T47D (cell line): Measurements from ENCODE around the gene UGT1A5.

Experiments
- DNase-seq, 2 experiments: peaks; one replicate each; pipeline versions ENCODE4 v3.0.0 to v3.0.0-alpha.2; 2011 to 2012; ENCODE audit warnings: low read depth in 1 of 2, low spot score in 1 of 2
- JUND ChIP-seq: IDR thresholded peaks from 2 replicates; pipeline ENCODE4 v1.6.1; 2012; ENCODE audit warnings: low read depth
- in situ Hi-C: cut with HindIII; loops from 2 replicates; pipeline ENCODE4 v1.10.0; 2016; ENCODE audit warnings: low sequenced_read_pairs, low pct_unique_long_range_greater_than_20kb

UGT1A5 gene

DNA sequence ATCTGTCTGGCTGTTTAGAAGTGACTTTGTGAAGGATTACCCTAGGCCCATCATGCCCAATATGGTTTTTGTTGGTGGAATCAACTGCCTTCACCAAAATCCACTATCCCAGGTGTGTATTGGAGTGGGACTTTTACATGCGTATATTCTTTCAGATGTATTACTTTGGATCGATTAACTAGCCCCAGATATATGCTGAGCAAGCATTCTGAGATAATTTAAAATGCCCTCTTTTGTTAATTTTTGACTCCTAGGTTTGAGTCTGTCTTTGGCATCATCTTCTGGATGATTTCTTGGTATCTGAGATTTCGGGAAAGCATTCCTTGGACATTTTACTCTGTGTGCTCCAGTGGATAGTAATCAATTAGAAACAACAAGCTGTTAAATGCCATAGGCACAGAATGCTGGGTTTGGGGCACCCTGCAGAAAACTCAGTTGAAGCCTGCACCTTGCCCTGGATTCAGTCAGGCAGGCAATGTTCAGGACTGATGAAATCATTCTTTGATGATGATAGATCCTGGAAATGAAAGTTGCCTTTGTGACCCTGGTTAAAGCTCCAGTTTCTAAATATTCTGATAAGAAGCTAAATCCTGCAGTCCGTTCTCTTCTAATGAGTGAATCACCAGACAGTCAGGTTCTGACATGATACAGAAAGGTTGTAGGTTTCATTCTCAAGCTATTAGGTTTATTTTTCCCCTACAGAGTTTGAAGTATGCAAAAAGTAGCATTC, 48.5 kb downstream of the UGT1A5 start:
- TF ChIP-seq JUND, result no peak
- DNase-seq, result no peak

DNA sequence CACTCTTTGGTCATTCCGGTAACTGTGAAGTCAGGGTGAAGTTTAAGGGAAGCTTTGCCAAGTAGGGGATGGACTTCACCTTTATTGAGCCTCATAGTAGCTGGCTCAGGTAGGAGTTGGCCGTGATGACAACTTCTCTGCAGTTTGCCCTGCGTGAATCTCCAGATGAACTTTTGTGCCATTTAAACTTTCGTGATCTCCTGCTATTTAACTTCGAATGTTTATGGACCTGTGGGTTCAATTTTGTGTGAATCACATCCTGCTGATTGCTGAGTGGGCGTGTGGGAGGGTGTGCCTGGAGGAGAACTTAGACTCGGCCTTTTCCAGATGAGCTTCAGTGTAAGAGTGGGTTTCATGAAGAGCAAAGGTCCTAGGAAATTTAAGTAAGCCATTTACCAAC, 51.6 kb downstream of the UGT1A5 start:
- in situ Hi-C loops, result no loop called here
- TF ChIP-seq JUND, result no peak
- DNase-seq, result no peak

More for the DNA sequence above, 48.5 kb downstream of the UGT1A5 start:
- in situ Hi-C loops, result no loop called here

DNA sequence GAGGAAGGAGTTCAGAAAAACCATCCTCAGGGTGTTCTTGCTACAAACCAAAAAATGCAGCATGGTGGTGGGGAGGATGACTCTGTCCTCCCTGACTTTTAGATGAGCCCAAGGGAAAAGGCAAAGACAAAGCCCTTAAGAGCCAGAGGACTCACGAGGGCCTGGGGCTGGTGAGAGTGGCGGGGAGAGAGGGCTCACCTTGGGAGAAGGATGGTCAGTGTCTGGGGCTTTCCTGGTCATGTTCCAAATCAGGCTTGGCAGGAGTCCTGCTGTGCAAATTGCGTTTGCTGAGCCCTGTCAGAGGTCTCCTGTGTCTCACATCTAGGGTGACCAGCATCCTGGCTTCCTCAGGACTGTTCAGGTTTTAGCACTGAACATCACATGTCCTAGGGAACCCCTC, 52.1 kb downstream of the UGT1A5 start:
- no peak for DNase-seq
- in situ Hi-C loops, result no loop called here
- TF ChIP-seq JUND, result no peak

DNA sequence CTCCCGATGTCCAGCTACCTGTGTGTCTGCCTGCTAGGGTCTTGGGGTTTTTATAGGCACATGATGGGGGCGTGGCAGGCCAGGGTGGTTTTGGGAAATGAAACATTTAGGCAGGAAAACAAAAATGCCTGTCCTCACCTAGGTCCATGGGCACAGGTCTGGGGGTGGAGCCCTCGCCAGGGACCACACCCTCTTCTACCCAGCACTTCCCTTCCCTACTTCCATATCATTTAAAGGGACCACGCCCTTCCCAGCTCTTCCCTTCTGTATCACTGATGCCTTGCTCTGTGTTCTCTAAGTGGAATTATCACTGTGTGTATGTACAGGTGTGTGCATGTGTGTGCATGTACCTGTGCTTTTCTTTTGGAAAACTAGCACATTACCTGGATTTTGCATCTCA, 53.7 kb downstream of the UGT1A5 start:
- in situ Hi-C loops, result no loop called here

DNA sequence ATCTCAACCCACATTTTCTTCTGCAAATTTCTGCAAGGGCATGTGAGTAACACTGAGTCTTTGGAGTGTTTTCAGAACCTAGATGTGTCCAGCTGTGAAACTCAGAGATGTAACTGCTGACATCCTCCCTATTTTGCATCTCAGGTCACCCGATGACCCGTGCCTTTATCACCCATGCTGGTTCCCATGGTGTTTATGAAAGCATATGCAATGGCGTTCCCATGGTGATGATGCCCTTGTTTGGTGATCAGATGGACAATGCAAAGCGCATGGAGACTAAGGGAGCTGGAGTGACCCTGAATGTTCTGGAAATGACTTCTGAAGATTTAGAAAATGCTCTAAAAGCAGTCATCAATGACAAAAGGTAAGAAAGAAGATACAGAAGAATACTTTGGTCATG, 55.4 kb downstream of the UGT1A5 start:
- no peak for DNase-seq
- in situ Hi-C loops, result no loop called here
- no peak for TF ChIP-seq JUND

More for the DNA sequence above, 53.7 kb downstream of the UGT1A5 start:
- TF ChIP-seq JUND, result no peak
- no peak for DNase-seq

- TF ChIP-seq JUND, result no peak
- DNase-seq, result no peak
- in situ Hi-C loops, result no loop called here
Observed at GRCh38 chr2:233769260-233769659, 56.6 kb downstream of the UGT1A5 start.

GRCh38 chr2:233772153-233772552, 59.4 kb downstream of the UGT1A5 start:
- TF ChIP-seq JUND, result no peak
- DNase-seq, result no peak
- in situ Hi-C loops, result no loop called here

GRCh38 chr2:233772583-233772982, 59.9 kb downstream of the UGT1A5 start:
- TF ChIP-seq JUND, result no peak
- in situ Hi-C loops, result no loop called here
- no peak for DNase-seq

DNA sequence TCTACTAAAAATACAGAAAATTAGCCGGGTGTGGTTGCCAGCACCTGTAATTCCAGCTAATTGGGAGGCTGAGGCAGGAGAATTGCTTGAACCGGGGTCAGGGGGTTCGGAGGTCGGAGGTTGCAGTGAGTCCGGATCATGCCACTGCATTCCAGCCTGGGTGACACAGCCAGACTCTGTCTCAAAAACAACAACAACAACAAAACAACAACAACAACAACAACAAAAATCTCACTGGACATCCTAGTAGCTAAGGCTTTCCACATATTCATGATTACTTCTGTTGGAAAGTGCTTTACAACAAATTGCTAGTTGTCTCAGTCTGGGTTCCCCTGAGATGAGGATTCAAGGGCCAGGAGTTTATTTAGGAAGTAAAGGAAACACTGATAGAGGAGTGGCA, 61.1 kb downstream of the UGT1A5 start:
- TF ChIP-seq JUND, result no peak
- in situ Hi-C loops, result no loop called here
- no peak for DNase-seq

- TF ChIP-seq JUND, result no peak
- in situ Hi-C loops, result no loop called here
- DNase-seq, result no peak
Observed at GRCh38 chr2:233775414-233775813, 62.7 kb downstream of the UGT1A5 start.

- no peak for TF ChIP-seq JUND
- in situ Hi-C loops, result no loop called here
- no peak for DNase-seq
Observed at GRCh38 chr2:233778030-233778429, 65.3 kb downstream of the UGT1A5 start, which contains the start of gene MROH2A. TSS of gene MROH2A (plus strand) at chr2:233778330. CDS start at chr2:233779359, 1,029 bp downstream.

- no peak for DNase-seq
- in situ Hi-C loops, result no loop called here
- TF ChIP-seq JUND, result no peak
Observed at GRCh38 chr2:233779722-233780121, 67.0 kb downstream of the UGT1A5 start.

GRCh38 chr2:233780771-233781170, 68.1 kb downstream of the UGT1A5 start:
- TF ChIP-seq JUND, result no peak
- in situ Hi-C loops, result no loop called here
- DNase-seq, result no peak

GRCh38 chr2:233789554-233789953, 76.8 kb downstream of the UGT1A5 start:
- in situ Hi-C loops, result no loop called here
- DNase-seq, result no peak
- TF ChIP-seq JUND, result no peak
